HUES64 (cell line): ENCODE data around the gene AKR1D1.
"Not testable (repeated sequence)": the region's sequence is repeated elsewhere in the genome, so short reads cannot be mapped to it uniquely, and the experiment has no call there.

ENCODE experiments used
- H3K27ac ChIP-seq: 2 replicates; pipeline ENCODE4 v1.7.0; 2013; ENCODE audit warnings: low read depth, low read length, inconsistent platforms
- H3K27me3 ChIP-seq: 2 replicates; pipeline ENCODE4 v1.6.1; 2013; ENCODE audit warnings: mild to moderate bottlenecking, low read length; ENCODE audit not compliant: insufficient read depth
- H3K36me3 ChIP-seq: 2 replicates; pipeline ENCODE4 v1.6.1; 2013; ENCODE audit warnings: mild to moderate bottlenecking, low read length; ENCODE audit not compliant: insufficient read depth
- H3K4me1 ChIP-seq: 2 replicates; pipeline ENCODE4 v1.6.1; 2013; ENCODE audit warnings: mild to moderate bottlenecking, low read length, moderate library complexity; ENCODE audit not compliant: insufficient read depth
- H3K4me3 ChIP-seq: 2 replicates; pipeline ENCODE4 v1.5.1; 2013; ENCODE audit warnings: mild to moderate bottlenecking, low read length, moderate library complexity
- H3K9ac ChIP-seq: 2 replicates; pipeline ENCODE4 v1.6.1; 2013; ENCODE audit warnings: mild to moderate bottlenecking, low read depth, low read length
- H3K9me3 ChIP-seq: 2 replicates; pipeline ENCODE4 v1.6.1; 2013; ENCODE audit warnings: low read depth, low read length; ENCODE audit not compliant: insufficient read depth
- WGBS: fragments of 150-250, 120-280 bp; methylation state at CpG from one replicate; pipeline ENCODE4 v1.1.7; 2013; ENCODE audit warnings: missing lambda C conversion rate; 5-methylcytosine and 5-hydroxymethylcytosine counted together

AKR1D1 gene

DNA sequence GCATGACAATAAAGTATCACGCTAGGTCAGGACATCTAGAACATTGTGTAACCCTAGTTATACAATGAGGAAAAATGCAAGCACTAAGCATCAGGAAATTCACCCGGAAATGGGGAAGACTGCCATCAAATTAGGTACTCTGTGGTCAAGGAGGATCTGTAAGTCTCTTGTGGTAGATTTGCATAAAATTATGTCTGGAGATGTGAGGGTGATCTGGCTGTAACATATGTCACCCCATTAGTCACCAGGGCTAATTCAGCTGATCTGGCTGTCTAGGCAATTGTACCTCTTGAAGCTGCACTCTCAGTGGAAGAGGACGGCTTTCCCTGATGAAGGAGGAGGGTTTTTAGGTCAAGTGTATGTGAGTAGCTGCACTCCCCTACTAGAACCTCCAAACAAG, 14.8 kb downstream of the AKR1D1 start:
- 0 out of 2 replicates have a peak, but pooled peaks cover 4% of the 10 kb centered on the region for H3K9me3 ChIP-seq
- no peaks in the 10 kb centered on the region for H3K4me1 ChIP-seq
- no peak overlapping the region for H3K4me3 ChIP-seq
- H3K27me3 ChIP-seq, result no peaks in the 10 kb centered on the region
- no peak overlapping the region for H3K9ac ChIP-seq
- 95% methylated on average over 3 of the region's 3 CpGs for WGBS
- no peak overlapping the region for H3K27ac ChIP-seq
- H3K36me3 ChIP-seq, result no peaks in the 10 kb centered on the region

- H3K27me3 ChIP-seq, H3K36me3 ChIP-seq, H3K4me1 ChIP-seq, H3K9me3 ChIP-seq, H3K9ac ChIP-seq, H3K4me3 ChIP-seq, H3K27ac ChIP-seq: not testable (repeated sequence)
- 93% methylated on average over 2 of the region's 2 CpGs for WGBS
Measured at GRCh38 chr7:138091840-138092239, 15.6 kb downstream of the AKR1D1 start.

DNA sequence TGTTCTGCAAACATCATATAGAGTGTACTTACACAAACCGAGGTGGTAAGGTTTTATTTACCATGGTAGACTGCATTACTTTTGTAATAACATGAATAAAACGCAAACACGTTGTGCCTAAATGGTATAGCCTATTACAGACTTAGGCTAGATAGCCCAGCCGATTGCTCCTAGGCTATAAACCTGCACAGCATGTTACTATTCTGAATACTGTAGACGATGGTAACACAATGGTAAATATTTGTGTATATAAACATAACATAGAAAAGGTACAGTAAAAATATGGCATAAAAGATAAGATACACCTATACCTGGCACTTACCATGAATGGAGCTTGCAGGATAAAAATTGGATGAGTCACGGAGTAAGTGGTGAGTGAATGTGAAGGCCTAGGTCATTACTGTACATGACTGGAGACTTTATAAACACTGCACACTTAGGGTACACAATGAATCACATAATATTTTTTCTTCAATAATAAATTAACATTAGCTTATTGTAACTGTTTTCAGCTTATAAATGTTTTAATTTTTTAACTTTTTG, 16.3 kb downstream of the AKR1D1 start:
- H3K27ac ChIP-seq, result no peak overlapping the region

GRCh38 chr7:138095972-138096935, 20.0 kb downstream of the AKR1D1 start:
- H3K4me3 ChIP-seq, result no peak overlapping the region
- no peak overlapping the region for H3K9ac ChIP-seq
- no peaks in the 10 kb centered on the region for H3K4me1 ChIP-seq
- H3K36me3 ChIP-seq, result no peaks in the 10 kb centered on the region
- WGBS, result 95% methylated on average over 8 of the region's 8 CpGs
- no peaks in the 10 kb centered on the region for H3K9me3 ChIP-seq
- H3K27ac ChIP-seq, result no peak overlapping the region
- no peaks in the 10 kb centered on the region for H3K27me3 ChIP-seq

More for the DNA sequence above, 16.3 kb downstream of the AKR1D1 start:
- no peaks in the 10 kb centered on the region for H3K9me3 ChIP-seq
- no peaks in the 10 kb centered on the region for H3K36me3 ChIP-seq
- H3K27me3 ChIP-seq, result no peaks in the 10 kb centered on the region
- no peak overlapping the region for H3K4me3 ChIP-seq
- no peaks in the 10 kb centered on the region for H3K4me1 ChIP-seq
- no peak overlapping the region for H3K9ac ChIP-seq
- 96% methylated on average over 5 of the region's 6 CpGs for WGBS

DNA sequence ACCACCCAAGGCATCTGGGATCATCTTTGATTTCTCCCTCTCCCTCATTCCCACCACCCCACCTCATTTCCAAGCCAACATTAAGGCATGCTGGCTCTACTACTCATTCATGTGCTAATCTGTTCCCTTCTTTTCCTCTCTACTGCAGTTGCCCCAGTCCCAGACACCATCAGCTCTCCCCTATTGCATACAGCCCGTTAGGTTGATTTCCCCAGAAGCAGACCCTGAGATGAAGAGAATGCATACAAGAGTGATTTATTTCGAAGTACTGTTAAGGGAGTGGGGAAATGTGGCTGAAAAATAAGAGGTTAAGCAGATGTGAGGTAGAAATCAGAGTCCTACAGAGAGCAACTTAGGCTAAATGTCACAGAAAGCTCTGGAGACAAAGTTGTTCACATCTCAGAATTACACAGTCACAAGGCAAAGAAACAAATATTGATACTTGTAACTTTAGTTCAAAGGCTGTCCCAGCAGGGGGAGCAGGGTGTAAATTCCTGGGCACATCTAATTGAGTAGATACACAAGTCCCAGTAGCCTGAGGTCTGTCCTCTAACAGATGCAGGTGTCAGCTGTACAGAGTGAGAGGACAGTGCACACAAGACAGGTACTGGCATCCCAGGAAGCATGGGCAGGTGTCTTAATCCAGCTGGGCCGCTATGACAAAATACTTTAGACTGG, 20.9 kb downstream of the AKR1D1 start:
- Histone ChIP-seq H3K9me3 (no peaks in the 10 kb centered on the region), H3K27ac (no peak overlapping the region), H3K4me1 (no peaks in the 10 kb centered on the region), H3K9ac (no peak overlapping the region), H3K4me3 (no peak overlapping the region), H3K36me3 (no peaks in the 10 kb centered on the region), H3K27me3 (no peaks in the 10 kb centered on the region)
- 87% methylated on average over 3 of the region's 3 CpGs for WGBS

DNA sequence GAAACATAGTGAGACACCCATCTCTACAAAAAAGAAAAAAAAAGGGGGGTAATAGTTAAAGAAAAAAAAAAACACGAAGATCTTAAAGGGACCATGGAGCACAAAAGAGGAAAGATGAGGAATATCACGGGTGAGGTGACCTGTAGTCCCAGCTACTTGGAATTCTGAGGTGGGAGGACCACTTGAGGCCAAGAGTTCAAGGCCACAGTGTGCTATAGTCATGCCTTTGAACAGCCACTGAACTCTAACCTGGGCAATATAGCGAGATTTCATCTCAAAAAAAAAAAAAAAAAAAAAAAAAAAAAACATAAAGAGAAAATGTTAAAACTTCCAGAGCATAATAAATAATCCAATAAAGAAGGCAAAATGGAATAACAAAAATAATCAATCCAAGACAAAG, 23.6 kb downstream of the AKR1D1 start:
- Histone ChIP-seq H3K27ac (no peak overlapping the region), H3K27me3 (no peaks in the 10 kb centered on the region), H3K4me3 (no peak overlapping the region), H3K36me3 (no peaks in the 10 kb centered on the region), H3K9me3 (no peaks in the 10 kb centered on the region), H3K4me1 (no peaks in the 10 kb centered on the region), H3K9ac (no peak overlapping the region)
- WGBS, result 93% methylated on average over 2 of the region's 3 CpGs

DNA sequence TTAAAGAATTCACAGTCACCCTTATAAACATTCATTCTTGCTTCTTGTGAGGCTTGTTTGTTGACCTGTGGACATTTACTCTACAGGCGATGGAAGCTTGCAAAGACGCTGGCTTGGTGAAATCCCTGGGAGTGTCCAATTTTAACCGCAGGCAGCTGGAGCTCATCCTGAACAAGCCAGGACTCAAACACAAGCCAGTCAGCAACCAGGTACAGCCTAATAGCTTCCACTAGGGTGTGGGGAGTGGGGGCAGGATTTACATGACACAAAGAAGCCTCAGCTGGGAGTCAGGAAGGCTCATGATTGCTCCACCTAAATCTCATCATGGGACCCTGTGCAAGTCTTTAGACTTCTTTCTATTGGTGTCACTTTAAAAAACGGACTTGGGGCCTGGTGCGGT, 29.0 kb downstream of the AKR1D1 start:
- Histone ChIP-seq H3K36me3 (no peaks in the 10 kb centered on the region), H3K27me3 (no peaks in the 10 kb centered on the region), H3K27ac (no peak overlapping the region), H3K9ac (no peak overlapping the region), H3K4me1 (no peaks in the 10 kb centered on the region), H3K9me3 (no peaks in the 10 kb centered on the region), H3K4me3 (no peak overlapping the region)
- WGBS, result 93% methylated on average over 5 of the region's 5 CpGs

GRCh38 chr7:138115047-138115446, 38.8 kb downstream of the AKR1D1 start:
- H3K4me3 ChIP-seq, result no peak overlapping the region
- no peak overlapping the region for H3K27ac ChIP-seq
- no peaks in the 10 kb centered on the region for H3K36me3 ChIP-seq
- H3K9me3 ChIP-seq, result no peaks in the 10 kb centered on the region
- 99% methylated on average over 3 of the region's 3 CpGs for WGBS
- H3K4me1 ChIP-seq, result peaks cover 9% of the 10 kb centered on the region; the same call in 1 of the 2 replicates
- H3K9ac ChIP-seq, result no peak overlapping the region
- no peaks in the 10 kb centered on the region for H3K27me3 ChIP-seq

DNA sequence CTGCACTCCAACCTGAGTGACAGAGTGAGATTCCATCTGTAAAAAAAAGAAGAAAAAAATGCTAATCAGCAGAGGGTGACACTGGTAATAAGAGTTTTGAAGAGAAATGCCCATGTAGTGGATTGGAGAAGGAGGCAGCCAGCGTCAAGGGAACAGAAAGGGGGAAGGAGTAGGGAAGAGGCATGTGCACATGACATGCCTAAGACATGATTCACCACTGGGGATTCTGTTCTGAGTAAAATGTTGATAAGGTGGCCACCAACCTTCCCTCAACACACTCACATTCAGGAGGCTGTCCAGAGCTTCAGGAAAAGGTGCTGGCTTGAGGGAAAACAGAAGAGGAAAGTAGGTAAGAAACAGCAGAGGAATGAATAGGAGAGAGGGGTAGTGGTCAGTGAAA, 39.9 kb downstream of the AKR1D1 start:
- Histone ChIP-seq H3K27ac (no peak overlapping the region), H3K9ac (no peak overlapping the region), H3K27me3 (no peaks in the 10 kb centered on the region), H3K4me3 (no peak overlapping the region), H3K9me3 (no peaks in the 10 kb centered on the region), H3K36me3 (no peaks in the 10 kb centered on the region), H3K4me1 (peaks cover 7% of the 10 kb centered on the region; the same call in 1 of the 2 replicates)
- WGBS, result 73% methylated on average over 1 of the region's 1 CpG

DNA sequence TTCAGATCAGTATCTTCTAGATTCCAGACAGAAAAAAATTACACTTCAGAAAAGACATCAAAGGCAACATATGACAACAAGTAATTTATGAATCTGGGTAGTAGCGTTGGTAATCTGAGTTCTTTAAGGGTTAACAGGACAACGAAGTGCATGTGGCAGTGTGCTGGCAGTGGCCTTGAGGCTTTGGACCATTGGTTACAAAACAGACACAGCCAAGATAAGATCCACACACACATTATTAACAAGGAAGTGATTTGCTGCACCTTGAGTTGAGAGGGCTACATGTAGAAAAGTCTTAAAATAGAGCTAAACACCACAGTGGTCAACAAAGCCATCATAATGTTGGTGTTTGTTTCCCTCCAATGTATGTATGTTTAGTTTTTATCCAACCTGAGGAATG, 40.6 kb downstream of the AKR1D1 start:
- H3K4me3 ChIP-seq, result no peak overlapping the region
- no peaks in the 10 kb centered on the region for H3K27me3 ChIP-seq
- H3K9me3 ChIP-seq, result no peaks in the 10 kb centered on the region
- H3K4me1 ChIP-seq, result no peaks in the 10 kb centered on the region
- no peak overlapping the region for H3K9ac ChIP-seq
- H3K27ac ChIP-seq, result no peak overlapping the region
- WGBS, result 89% methylated on average over 2 of the region's 2 CpGs
- H3K36me3 ChIP-seq, result no peaks in the 10 kb centered on the region

- Histone ChIP-seq H3K9ac (no peak overlapping the region), H3K36me3 (no peaks in the 10 kb centered on the region), H3K27ac (no peak overlapping the region), H3K4me1 (0 out of 2 replicates have a peak, but pooled peaks cover 6% of the 10 kb centered on the region), H3K4me3 (no peak overlapping the region), H3K9me3 (no peaks in the 10 kb centered on the region), H3K27me3 (no peaks in the 10 kb centered on the region)
- 92% methylated on average over 10 of the region's 10 CpGs for WGBS
Measured at GRCh38 chr7:138120140-138120827, 44.0 kb downstream of the AKR1D1 start.
